Adrenal gland (tissue), 12 donors: Measurements from ENCODE around the gene KIAA1191. TPM values are rescaled to one million over a fixed set of nuclear protein-coding genes. Genes with fewer than 3 reads are reported as not detected.
A peak's percentile ranks its signal among the peaks of the same experiment; 100 is the strongest.

Source experiments
- DNase-seq, 7 donors: peaks; one replicate each; pipeline ENCODE4 v3.0.0-alpha.2; 2019 to 2020
- H3K27ac ChIP-seq, 5 donors: fragments of 200-600 bp; sonication (generic) in 4 of 5; 1 replicate in 3 of 5; 2 replicates in 2 of 5; pipeline versions ENCODE4 v1.5.1 to v1.8.0; 2016 to 2020; ENCODE audit warnings: mild to moderate bottlenecking in 1 of 5
- H3K27me3 ChIP-seq: fragments of 200-600 bp; 2 replicates; pipeline ENCODE4 v1.8.0; 2021
- H3K36me3 ChIP-seq, 2 donors: fragments of 200-600 bp; replicated peaks in 1 of 2; 1 replicate in 1 of 2; 2 replicates in 1 of 2; pipeline versions ENCODE4 v1.5.1 to v1.8.0; 2018 to 2022
- H3K4me1 ChIP-seq, 2 donors: fragments of 200-600 bp; replicated peaks in 1 of 2; 1 replicate in 1 of 2; 2 replicates in 1 of 2; pipeline versions ENCODE4 v1.5.1 to v1.8.0; 2018 to 2021
- H3K4me3 ChIP-seq, 4 donors: fragments of 200-600 bp; sonication (generic) in 3 of 4; one replicate each; pipeline ENCODE4 v1.5.1; 2016 to 2018
- H3K9me3 ChIP-seq, 3 donors: fragments of 200-600 bp; sonication (generic) in 1 of 3; replicated peaks in 1 of 3; 1 replicate in 2 of 3; 2 replicates in 1 of 3; pipeline versions ENCODE4 v1.5.1 to v1.8.0; 2016 to 2021
- CTCF ChIP-seq, 6 experiments: fragments of 450-650 bp in 4 of 6; fragments of 200-600 bp in 2 of 6; sonication (generic) in 1 of 6; IDR thresholded peaks; 1 replicate in 5 of 6; 2 replicates in 1 of 6; pipeline versions ENCODE4 v1.5.1 to v1.8.0; 2016 to 2021; ENCODE audit warnings: antibody characterized with exemption in 6 of 6, mild to moderate bottlenecking in 2 of 6, moderate library complexity in 1 of 6
- POLR2A ChIP-seq, 2 donors: fragments of 450-650 bp; IDR thresholded peaks; one replicate each; pipeline ENCODE4 v1.6.1; 2017; ENCODE audit warnings: antibody characterized with exemption in 2 of 2, mild to moderate bottlenecking in 2 of 2, moderate library complexity in 1 of 2
- WGBS, 4 donors: extraction: QIAGEN DNeasy Blood & Tissue Kit in 2 of 4; methylation state at CpG; one replicate each; pipeline versions ENCODE4 v1.1.5 to v1.1.7; 2013 to 2017; 5-methylcytosine and 5-hydroxymethylcytosine counted together
- intact Hi-C, 2 donors: fragments of 100-400 bp; cut with DNase I; formaldehyde crosslinking; loops; one replicate each; pipeline versions ENCODE4 v1.14.1 to v1.15.0; 2022 to 2023
- polyA plus RNA-seq, 3 donors: library from polyadenylated mRNA; stranded (reverse); fragments of 200-250 nt in 2 of 3; fragments of 350-450 nt in 1 of 3; fragmentation: Illumina TruSeq in 1 of 3; extraction: RNeasy Lipid Tissue Mini Kit (QIAGEN cat#74804) in 1 of 3; gene quantifications; one replicate each; pipeline ENCODE4 v1.2.3, GENCODE V29; 2013 to 2014
- total RNA-seq, 9 donors: library from RNA; depleted of rRNA in 4 of 9; stranded (reverse); fragments of >200 nt in 4 of 9; fragments of 120-200 nt in 1 of 9; fragmentation: NEBNext Ultra II Directional in 1 of 9; extraction: Animal tissue kit (Norgen Biotek cat#: 25700) in 1 of 9; gene quantifications; one replicate each; pipeline versions ENCODE4 v1.1.0 to v1.2.4, GENCODE V29; 2013 to 2023
- donor health status: healthy with polysubstance abuse.
- donor health status: Bipolar disorder and iron deficiency.
- donor health status: DM: yes; HTN: yes; CAD: no.
- donor health status: DM: no; HTN: no; CAD: no.
- donor health status: DM: no; HTN: no; CAD: no.
- donor health status: DM: yes; HTN: yes; CAD: no.

The KIAA1191 gene
- total and polyA plus RNA-seq, 12 donors, result 52.9 to 127 (median 99.2) TPM

GRCh38 chr5:176405656-176406435 is 44.3 kb upstream of the KIAA1191 start:
- Histone ChIP-seq H3K27ac (no peak overlapping the region), H3K4me3 (no peak overlapping the region), H3K27me3 (no peaks in the 10 kb centered on the region), H3K36me3 (peaks cover 0 to 39% of the 10 kb centered on the region in 2 donors), H3K4me1 (peaks cover 5 to 8% of the 10 kb centered on the region in 2 donors), H3K9me3 (no peaks in the 10 kb centered on the region)
- intact Hi-C loops, result no loop called here
- DNase-seq, result no peak
- 83 to 92% (median 90%) methylated on average over 18 to 20 of the region's 20 CpGs for WGBS, 4 donors
- TF ChIP-seq POLR2A (IDR thresholded peaks at IDR 0.05) (no peak), CTCF (IDR thresholded peaks at IDR 0.05) (no peak)

- Histone ChIP-seq H3K27ac (no peak overlapping the region), H3K27me3 (no peaks in the 10 kb centered on the region), H3K36me3 (peaks cover 0 to 31% of the 10 kb centered on the region in 2 donors), H3K4me3 (no peak overlapping the region), H3K4me1 (no peaks in the 10 kb centered on the region), H3K9me3 (no peaks in the 10 kb centered on the region)
- TF ChIP-seq POLR2A (IDR thresholded peaks at IDR 0.05) (no peak), CTCF (IDR thresholded peaks at IDR 0.05) (no peak)
- intact Hi-C loops, result no loop called here
- DNase-seq, result no peak
- 86 to 89% (median 87%) methylated on average over 22 of the region's 22 CpGs for WGBS, 4 donors
Observed at GRCh38 chr5:176401281-176402205, 40.0 kb upstream of the KIAA1191 start.

- TF ChIP-seq CTCF (IDR thresholded peaks at IDR 0.05), result no peak
- TF ChIP-seq POLR2A (IDR thresholded peaks at IDR 0.05), result no peak
- Histone ChIP-seq H3K36me3 (peaks cover 0 to 21% of the 10 kb centered on the region in 2 donors), H3K4me1 (no peaks in the 10 kb centered on the region), H3K27ac (no peak overlapping the region), H3K4me3 (no peak overlapping the region), H3K27me3 (no peaks in the 10 kb centered on the region), H3K9me3 (no peaks in the 10 kb centered on the region)
- 81 to 93% (median 87%) methylated on average over 15 to 17 of the region's 17 CpGs for WGBS, 4 donors
- peak in 1 of 7 donors; percentile 8 for DNase-seq
- intact Hi-C loops, result no loop called here
Observed at GRCh38 chr5:176400382-176401156, 39.0 kb upstream of the KIAA1191 start.
